ENCODE measurements around the gene PDCD1.
A peak's percentile ranks its signal among the peaks of the same experiment; 100 is the strongest.
"Not testable (repeated sequence)": the region's sequence is repeated elsewhere in the genome, so short reads cannot be mapped to it uniquely, and the experiment has no call there.

The PDCD1 gene

DNA sequence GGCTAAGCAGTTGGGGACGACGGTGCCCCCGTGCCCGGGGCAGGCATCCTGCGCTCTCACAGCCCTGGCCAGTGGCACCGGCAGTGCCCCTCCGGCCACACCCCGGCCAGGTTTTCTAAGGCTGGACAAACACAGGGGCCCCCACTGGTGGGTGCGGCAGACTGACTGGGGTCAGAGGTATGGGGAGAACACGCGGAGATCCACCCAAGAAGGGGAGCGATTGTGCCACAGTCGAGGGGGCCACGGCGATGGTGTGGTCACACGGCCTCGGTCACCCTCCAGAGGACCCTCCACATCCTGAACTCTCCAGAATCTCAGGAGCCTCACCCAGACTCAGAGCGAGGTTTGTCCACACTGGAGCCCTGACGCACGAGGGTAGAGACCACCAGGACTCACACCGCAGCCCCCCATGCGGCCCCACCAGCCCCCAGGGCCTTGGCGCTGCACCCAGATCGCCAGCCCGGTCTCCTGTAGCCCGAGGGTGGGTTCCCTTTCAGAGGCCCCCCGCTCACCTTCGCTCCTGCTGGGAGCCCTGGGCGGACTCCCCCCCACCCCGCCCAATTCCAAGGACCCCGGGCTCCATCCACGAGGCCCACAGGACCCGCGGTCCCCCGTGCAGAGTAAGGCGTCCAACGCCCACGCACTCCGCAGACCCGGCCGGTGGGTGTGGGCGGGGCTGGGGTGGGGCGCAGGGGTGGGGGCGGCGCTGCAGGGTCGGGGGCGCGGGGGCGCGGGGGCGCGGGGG is 15.2 kb downstream of the PDCD1 start:
- no peak overlapping the region for H3K4me3 ChIP-seq (ENCODE audit: low read length)
- DNase-seq (ENCODE audit: low read depth, low spot score): no peak

GRCh38 chr2:241842620-241843211 is 16.0 kb downstream of the PDCD1 start:
- no peak overlapping the region for H3K4me3 ChIP-seq (ENCODE audit: low read length)
- DNase-seq (ENCODE audit: low read depth, low spot score): no peak

- DNase-seq (ENCODE audit: low read depth, low spot score): no peak
- no peak overlapping the region for H3K4me3 ChIP-seq (ENCODE audit: low read length)
Measured at GRCh38 chr2:241842067-241842415, 16.7 kb downstream of the PDCD1 start.

GRCh38 chr2:241841181-241842066 is 17.3 kb downstream of the PDCD1 start:
- no peak for DNase-seq (ENCODE audit: low read depth, low spot score)
- no peak overlapping the region for H3K4me3 ChIP-seq (ENCODE audit: low read length)

DNA sequence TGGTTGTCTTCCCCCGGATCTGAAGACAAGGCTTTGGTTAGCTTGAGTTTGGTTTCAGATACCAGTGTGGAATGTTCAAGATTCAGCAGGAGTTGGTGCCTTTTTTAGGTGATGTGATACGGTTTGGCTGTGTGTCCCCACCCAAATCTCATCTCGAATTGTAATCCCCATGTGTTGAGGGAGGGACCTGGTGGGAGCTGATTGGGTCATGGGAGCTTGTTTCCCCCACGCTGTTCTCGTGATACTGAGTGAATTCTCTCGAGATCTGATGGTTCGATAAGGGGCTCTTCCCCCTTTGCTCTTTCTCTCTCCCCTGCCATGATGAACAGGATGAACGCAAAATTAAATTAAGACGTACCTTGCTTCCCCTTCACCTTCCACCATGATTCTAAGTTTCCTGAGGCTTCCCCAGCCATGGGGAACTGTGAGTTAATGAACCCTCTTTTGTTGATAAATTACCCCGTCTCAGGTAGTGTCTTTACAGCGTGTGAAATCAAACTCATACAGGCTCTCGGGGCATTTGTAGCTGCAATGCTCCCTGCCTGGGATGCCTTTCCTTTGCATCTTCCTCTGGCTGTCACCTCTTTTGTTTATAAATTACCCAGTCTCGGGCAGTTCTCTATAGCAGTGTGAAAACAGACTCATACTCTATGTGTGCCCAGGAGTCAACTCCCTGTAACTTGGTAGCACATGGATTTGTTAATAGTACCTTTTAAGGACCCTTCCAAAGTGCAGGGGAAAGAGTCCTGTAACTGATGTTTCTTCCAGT is 21.3 kb downstream of the PDCD1 start:
- no peak overlapping the region for H3K4me3 ChIP-seq (ENCODE audit: low read length)
- DNase-seq (ENCODE audit: low read depth, low spot score): no peak

DNA sequence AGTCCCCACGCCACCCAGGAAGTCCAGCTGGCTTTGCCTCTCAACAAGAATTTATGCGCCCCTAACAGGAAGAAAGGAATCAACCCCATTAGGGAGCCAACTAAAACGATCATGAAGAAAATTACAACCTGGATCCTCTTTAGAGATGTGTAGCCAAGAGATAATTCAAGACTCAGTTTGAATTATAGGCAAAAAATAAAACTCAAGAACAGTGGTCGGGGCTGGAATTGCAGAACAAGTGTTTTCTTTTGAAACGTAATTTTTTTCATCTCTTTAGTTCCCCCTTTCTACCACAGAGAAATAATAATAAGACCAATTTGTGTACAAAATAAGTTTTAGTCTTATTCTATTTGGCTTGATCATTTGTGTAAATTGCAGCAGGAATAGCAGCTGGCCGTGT is 22.4 kb downstream of the PDCD1 start:
- no peak for DNase-seq (ENCODE audit: low read depth, low spot score)
- no peak overlapping the region for H3K4me3 ChIP-seq (ENCODE audit: low read length)

GRCh38 chr2:241835611-241836010 is 23.1 kb downstream of the PDCD1 start:
- DNase-seq (ENCODE audit: low read depth, low spot score): no peak

DNA sequence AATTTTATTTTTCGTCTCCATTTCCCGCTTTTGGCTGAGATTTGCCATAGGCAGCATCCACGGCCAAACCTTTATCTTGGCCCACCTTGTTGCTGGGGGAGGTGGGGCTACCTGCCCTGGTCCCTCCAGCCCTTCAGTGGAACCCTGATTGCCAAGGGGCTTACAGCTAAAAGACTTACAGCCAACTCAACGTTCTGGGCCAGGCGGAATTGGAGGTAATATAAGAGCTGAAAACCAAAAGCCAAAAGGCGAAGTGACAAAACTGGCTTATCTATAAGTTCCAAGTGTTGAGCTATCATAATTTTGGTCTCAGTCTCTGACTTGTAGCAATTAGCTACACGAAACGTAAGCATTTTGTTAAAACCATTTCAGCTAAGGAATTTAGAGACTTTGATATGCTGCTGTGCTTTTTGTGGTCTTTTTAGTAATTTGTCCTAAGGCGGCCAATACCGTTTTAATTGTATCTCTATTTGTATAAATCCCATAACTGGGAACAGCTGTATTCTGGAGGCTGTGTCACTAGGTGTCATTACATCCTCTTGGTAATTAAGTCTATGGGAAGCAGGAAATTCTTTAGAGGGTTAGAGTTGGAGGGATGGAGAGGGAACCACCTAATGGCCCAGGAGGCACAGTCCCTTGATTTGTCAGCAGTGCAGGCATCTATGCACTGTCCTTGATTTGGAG is 24.0 kb downstream of the PDCD1 start:
- no peak for DNase-seq (ENCODE audit: low read depth, low spot score)
- H3K4me3 ChIP-seq (ENCODE audit: low read length): no peak overlapping the region

More at GRCh38 chr2:241835611-241836010, 23.1 kb downstream of the PDCD1 start:
- H3K4me3 ChIP-seq (ENCODE audit: low read length): no peak overlapping the region

GRCh38 chr2:241833756-241834526 is 24.8 kb downstream of the PDCD1 start:
- H3K4me3 ChIP-seq (ENCODE audit: low read length); DNase-seq (ENCODE audit: low read depth, low spot score): not testable (repeated sequence)

DNA sequence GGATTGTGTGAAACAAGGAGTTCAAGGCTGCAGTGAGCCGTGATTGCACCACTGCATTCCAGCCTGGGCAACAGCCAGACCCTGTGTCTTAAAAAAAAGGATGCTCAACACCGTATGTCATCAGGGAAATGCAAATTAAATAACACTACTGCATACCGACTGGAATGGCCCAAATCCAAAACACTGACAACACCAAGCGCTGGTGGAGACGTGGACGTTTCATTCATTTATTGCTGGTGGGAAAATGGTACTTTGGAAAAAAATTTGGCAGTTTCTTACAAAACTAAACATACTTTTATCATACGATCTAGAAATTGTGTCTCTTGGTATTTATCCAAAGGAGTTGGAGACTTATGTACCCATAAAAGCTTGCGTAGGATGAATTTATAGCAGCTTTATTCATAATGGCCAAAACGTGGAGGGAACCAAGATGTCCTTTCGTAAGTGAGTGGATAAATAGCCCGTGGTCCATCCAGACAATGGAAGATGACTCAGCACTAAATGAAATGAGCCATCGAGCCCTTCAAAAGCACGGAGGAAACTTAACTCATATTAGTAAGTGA is 25.5 kb downstream of the PDCD1 start:
- H3K4me3 ChIP-seq (ENCODE audit: low read length): no peak overlapping the region
- DNase-seq (ENCODE audit: low read depth, low spot score): no peak

- no peak for DNase-seq (ENCODE audit: low read depth, low spot score)
Measured at GRCh38 chr2:241827394-241827793, 31.3 kb downstream of the PDCD1 start.

DNA sequence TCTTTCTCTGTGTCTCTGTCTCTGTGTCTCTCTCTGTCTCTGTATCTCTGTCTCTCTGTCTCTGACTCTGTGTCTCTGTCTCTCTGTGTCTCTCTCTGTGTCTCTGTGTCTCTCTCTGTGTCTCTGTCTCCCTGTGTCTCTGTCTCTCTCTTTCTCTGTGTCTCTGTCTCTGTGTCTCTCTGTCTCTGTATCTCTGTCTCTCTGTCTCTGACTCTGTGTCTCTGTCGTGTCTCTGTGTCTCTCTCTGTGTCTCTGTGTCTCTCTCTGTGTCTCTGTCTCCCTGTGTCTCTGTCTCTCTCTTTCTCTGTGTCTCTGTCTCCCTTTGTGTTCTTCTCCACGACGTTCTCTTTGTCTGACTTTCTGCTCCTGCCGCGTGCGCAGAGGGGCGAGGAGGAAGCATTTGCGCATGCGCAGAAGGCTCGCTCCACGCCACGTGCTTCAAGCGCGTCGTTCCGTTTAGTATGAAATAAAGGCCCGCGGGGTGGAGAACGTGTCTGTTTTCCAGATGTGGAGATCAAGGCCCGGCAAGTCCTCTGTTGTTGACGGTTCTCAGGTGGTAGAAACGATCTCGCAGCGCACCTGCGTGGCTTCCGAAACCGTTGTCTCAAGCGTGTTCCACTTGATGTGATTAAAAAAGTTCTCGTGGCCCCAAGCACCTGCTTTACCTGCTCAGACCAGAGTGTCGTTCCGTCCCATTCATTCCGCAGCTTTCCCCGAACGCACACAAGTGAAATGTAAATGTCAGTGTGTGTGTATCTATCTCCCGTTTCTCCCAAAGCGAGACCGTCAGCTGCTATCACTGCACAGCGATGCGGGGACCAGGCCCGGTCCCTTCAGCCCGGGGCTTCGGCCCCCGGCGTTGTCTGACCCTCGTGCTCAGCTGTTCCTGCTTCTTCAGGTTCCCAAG is 34.9 kb downstream of the PDCD1 start:
- not testable (repeated sequence) for DNase-seq (ENCODE audit: low read depth, low spot score); H3K4me3 ChIP-seq (ENCODE audit: low read length)

More at GRCh38 chr2:241827394-241827793, 31.3 kb downstream of the PDCD1 start:
- no peak overlapping the region for H3K4me3 ChIP-seq (ENCODE audit: low read length)

DNA sequence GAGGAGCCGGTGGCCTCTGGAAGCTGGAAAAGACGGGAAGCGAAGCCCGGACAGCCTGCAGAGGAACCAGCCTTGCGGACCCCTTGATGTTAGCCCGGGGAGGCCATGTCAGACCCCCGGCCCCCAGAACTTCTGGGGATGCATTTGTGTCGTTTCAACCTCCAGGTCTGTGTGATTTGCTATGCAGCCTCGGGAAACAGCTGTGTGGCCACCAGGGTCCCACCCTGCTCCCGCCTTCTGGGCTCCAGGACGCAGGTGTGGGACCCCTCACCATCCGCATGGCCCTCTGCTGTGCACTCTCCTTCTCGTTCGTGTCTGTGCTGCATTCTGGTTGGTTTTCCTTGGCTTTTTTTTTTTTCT is 36.5 kb downstream of the PDCD1 start:
- DNase-seq (ENCODE audit: low read depth, low spot score): no peak
- peak overlapping the region; percentile 32; the same call in 1 of the 2 replicates for H3K4me3 ChIP-seq (ENCODE audit: low read length)

DNA sequence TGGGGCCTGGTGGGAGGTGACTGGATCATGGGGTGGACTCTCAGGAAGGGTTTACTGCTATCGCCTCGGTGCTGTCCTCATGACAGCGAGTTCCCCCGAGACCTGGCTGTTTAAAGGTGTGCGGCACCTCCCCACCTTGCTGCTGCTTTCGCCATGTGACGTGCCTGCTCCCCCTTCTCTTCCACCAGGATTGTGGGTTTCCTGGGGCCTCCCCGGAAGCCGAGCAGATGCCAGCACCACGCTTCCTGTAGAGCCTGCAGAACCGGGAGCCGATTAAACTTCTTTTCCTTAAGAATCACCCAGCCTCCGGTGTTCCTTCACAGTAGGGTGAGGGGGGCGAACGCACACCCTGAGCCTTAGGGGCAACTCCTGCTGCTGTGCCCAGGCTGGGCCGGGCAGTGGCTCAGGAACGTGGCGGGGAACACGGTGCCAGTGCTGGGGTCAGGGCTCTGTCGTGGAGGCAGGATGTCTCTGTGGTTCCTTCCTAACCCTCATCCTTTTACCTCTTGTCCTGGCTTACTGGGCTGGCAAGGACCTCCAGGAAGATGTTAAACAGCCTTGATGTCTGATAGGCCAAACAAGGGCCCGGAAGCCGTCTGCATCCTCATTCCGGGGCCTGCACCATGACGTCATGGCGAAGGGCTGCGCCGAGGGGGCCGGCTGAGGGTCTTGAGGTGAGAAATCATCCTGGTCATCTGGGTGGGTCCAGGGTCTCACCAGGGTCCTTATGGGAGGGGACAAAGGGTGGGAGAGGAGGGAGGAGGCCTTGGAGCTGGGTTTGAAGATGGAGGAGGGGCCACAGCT is 37.0 kb downstream of the PDCD1 start:
- peak overlapping the region; percentile 32 for H3K4me3 ChIP-seq (ENCODE audit: low read length)
- DNase-seq (ENCODE audit: low read depth, low spot score): no peak

DNA sequence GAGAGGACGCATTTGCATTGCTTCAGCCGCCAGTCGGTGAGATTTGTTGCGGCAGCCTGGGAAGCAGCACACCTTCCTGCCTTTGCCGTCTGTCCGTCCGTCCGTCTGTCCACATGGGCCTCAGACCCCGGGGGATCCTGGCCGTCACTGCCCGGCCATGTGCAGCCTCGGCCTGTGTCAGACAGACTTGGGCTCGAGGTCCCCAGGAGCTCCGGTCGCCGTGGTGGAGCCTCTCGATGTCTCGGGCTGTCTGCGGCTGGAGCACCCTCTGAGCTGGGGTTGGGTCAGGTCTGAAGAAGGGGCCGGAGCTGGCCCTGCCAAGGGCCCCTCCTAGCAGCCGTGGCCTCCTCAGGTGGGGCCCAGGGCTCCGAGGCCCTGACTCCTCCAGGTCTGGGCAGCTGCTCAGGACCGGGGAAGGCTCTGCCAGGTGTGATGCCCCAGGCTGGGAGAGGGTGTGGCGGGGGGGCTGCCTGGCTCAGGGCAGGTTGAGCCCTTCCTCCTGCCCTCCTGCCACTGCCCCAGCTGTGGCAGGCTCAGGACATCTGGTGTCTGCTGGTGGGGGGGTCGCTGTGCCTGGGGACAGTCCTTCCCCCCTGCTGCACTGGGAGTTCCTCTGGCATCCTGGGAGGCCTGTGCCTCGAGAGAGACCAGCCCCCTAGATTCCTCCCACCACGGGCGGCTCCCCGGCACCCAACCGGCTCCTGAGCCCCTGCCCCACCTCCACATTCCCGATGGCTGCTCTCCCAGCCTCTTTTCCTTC is 37.9 kb downstream of the PDCD1 start:
- no peak for DNase-seq (ENCODE audit: low read depth, low spot score)
- H3K4me3 ChIP-seq (ENCODE audit: low read length): no peak overlapping the region

All from Jurkat, Clone E6-1 (cell line).